Retina (tissue), 1 donor: ENCODE measurements around the gene ADAMTS2.
A peak's percentile ranks its signal among the peaks of the same experiment; 100 is the strongest.

Experiments used
- DNase-seq: peaks from one replicate; pipeline ENCODE4 v3.0.0-alpha.2; 2016

Gene ADAMTS2

GRCh38 chr5:179275381-179275878 lies 69.8 kb downstream of the ADAMTS2 start:
- DNase-seq, result no peak

- no peak for DNase-seq
Measured at GRCh38 chr5:179274321-179275315, 70.6 kb downstream of the ADAMTS2 start.

- no peak for DNase-seq
Measured at GRCh38 chr5:179273441-179274145, 71.7 kb downstream of the ADAMTS2 start.

- DNase-seq, result no peak
Measured at GRCh38 chr5:179273073-179273435, 72.2 kb downstream of the ADAMTS2 start.

- DNase-seq, result no peak
Measured at GRCh38 chr5:179272326-179273072, 72.8 kb downstream of the ADAMTS2 start.

GRCh38 chr5:179271821-179272325 lies 73.4 kb downstream of the ADAMTS2 start:
- DNase-seq, result no peak

- DNase-seq, result no peak
Measured at GRCh38 chr5:179271428-179271734, 73.9 kb downstream of the ADAMTS2 start.

- DNase-seq, result no peak
Measured at GRCh38 chr5:179270581-179271427, 74.5 kb downstream of the ADAMTS2 start.

- no peak for DNase-seq
Measured at GRCh38 chr5:179269781-179270543, 75.3 kb downstream of the ADAMTS2 start.

- DNase-seq, result no peak
Measured at GRCh38 chr5:179268966-179269693, 76.1 kb downstream of the ADAMTS2 start.

- DNase-seq, result no peak
Measured at GRCh38 chr5:179268399-179268952, 76.8 kb downstream of the ADAMTS2 start.

- no peak for DNase-seq
Measured at GRCh38 chr5:179267671-179268083, 77.6 kb downstream of the ADAMTS2 start.

- DNase-seq, result no peak
Measured at GRCh38 chr5:179267071-179267670, 78.1 kb downstream of the ADAMTS2 start.

GRCh38 chr5:179266291-179267070 lies 78.8 kb downstream of the ADAMTS2 start:
- DNase-seq, result no peak

- peak; percentile 79 for DNase-seq
Measured at GRCh38 chr5:179265514-179266290, 79.6 kb downstream of the ADAMTS2 start.

GRCh38 chr5:179264783-179265513 lies 80.3 kb downstream of the ADAMTS2 start:
- no peak for DNase-seq

GRCh38 chr5:179264053-179264782 lies 81.0 kb downstream of the ADAMTS2 start:
- DNase-seq, result no peak
